Activated T-helper 1 cell treated with Interleukin-2 at 50 U/mL for 16 hours (primary cell): Measurements from ENCODE around the gene FGF19.

ENCODE experiments used
- DNase-seq: peaks from one replicate; pipeline ENCODE4 v3.0.0-alpha.2; 2020; ENCODE audit warnings: low read depth

The FGF19 gene, protein sequence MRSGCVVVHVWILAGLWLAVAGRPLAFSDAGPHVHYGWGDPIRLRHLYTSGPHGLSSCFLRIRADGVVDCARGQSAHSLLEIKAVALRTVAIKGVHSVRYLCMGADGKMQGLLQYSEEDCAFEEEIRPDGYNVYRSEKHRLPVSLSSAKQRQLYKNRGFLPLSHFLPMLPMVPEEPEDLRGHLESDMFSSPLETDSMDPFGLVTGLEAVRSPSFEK

DNA sequence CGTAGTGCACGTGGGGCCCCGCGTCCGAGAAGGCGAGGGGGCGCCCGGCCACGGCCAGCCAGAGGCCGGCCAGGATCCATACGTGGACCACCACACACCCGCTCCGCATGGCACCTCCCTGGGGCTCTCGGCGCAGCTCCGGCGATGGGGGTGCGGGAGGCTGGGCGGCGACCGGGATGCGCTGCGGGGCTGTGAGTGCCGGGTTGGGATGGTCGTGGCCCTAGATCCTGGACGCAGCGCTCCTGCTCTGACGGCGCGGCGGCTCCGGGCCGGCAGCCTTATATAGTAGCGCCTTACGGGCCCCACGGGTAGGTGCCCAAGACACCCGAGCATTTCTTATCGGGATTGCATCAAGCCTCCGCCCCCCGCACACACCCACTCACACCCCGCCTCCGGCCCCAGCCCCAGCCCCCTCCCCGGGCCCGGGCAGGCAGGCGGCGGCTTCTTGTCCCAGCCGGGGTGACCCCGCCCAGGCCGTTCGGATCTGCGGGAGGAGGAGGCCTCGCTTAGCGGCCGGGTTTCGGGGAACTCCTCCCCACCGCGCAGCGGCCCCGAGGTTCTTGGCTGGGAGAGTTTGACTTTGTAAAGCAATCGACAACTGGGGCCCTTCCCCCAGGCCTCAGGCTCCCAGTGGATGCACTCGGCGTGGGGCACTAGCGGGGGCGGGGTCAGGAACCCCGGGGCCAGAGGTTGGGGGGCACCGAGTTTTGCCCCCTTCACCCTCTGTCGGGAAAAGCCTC is at the start of gene FGF19:
FGF19 (minus strand) TSS at position 255 of the 740 bp plus-strand sequence; CDS start at position 109, 146 bp downstream.
- DNase-seq, result no peak

DNA sequence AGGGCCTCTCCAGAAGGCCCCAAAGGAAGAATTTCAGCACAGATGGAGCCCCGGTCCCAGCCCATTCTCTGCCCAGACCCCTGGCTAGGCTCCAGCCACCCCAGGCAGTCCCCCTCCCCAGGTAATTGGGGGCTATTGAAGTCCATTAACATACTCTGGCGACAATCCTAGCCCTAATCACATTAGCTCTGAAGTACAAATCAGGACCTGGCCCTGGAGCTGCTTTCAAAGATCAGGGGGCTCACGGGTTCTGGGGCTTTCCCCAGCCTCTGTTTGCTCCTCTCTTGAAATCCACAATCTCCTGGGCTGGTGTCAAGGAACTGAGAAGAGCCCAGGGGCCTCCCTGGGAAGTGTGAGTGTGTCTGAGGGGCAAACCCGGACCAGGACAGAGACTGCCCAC is 49.1 kb upstream of the FGF19 start:
- DNase-seq, result no peak

DNA sequence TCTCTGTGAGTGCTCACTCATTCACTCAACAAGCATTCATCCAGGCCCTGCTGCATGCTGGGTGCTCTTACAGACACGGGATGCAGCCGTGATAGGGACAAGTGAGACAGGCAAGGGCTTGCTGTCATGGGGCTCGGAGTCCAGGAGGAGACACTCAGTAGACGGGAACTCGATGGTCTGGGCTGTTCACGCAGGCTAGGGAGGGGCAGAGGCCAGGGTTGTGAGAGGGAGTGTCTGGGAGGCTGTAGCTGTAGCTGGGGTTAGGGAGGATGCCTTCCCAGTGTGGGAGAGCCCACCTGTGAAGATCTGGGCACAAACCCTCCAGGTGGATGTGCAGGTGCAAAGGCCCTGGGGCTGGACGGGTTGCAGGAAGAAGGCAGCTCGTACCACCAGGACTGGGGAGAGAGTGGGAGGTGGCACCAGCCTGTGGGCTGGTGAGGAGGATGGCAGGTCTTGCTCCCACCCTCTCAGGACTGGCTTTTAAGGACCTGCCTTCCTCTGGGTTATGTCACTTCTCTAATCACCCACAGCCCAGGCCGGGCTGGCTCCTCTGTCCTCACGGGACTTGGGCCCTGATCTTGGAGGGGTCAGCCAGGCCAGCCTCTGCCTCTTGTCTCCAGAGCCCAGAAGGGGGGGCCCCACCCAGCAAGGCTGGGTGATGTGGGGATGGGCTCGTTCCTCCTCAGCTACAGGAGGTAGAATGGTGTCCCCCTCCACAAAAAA is 47.2 kb upstream of the FGF19 start:
- DNase-seq, result no peak

DNA sequence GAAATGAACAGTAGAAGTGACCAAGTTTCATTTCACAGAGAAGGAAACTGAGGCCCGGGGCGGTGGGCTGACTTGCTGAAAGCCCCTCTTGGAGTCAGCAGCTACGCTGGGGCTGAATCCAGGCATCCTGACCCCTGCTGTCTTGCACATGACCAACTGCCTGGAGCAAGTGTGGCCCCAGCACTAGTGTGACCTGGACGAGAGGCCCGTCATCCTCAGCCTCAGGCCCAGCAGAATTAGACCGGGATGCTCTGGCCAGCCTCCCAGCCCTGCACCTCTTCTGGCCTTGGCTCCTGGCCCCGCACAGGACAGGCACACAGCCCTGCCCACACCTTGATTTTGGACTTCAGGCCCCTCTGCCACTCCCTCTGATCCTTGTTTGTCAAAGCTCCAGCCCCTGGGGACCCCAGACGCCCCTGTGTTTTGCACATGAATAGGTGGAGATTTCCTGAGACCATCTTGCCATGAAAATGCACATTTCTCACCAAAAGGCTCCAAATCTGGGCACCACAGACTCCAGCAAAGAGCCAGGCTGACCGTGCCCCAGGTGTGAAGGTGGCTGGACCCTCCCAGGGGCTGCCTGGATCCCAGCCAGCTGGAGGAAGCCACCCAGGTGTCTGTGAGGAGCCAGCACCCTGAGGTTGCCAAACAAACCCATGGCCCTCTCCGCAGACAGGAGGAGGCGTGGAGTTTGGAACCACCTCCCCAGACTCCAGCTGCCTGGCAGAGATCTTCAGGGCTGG is 46.5 kb upstream of the FGF19 start:
- DNase-seq, result no peak

DNA sequence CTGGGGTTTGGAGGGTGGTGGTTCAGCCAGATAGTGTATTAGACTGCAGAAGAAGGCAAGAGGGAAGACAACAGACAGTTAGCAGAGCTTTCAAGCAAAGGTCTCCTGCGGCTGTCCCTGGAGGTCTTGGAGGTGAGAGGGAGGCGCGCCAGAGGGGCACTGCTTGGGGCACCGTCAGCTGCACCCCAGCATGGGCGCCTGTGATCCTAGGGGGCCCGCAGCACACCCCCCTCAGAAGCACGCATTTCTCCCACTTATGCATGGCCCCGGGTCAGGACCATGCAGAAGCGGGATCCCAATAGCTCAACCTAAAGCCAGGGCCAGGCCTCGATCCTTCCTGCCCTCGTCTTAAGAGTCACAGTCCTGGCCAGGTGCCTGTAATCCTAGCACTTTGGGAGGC is 44.8 kb upstream of the FGF19 start:
- DNase-seq, result no peak

DNA sequence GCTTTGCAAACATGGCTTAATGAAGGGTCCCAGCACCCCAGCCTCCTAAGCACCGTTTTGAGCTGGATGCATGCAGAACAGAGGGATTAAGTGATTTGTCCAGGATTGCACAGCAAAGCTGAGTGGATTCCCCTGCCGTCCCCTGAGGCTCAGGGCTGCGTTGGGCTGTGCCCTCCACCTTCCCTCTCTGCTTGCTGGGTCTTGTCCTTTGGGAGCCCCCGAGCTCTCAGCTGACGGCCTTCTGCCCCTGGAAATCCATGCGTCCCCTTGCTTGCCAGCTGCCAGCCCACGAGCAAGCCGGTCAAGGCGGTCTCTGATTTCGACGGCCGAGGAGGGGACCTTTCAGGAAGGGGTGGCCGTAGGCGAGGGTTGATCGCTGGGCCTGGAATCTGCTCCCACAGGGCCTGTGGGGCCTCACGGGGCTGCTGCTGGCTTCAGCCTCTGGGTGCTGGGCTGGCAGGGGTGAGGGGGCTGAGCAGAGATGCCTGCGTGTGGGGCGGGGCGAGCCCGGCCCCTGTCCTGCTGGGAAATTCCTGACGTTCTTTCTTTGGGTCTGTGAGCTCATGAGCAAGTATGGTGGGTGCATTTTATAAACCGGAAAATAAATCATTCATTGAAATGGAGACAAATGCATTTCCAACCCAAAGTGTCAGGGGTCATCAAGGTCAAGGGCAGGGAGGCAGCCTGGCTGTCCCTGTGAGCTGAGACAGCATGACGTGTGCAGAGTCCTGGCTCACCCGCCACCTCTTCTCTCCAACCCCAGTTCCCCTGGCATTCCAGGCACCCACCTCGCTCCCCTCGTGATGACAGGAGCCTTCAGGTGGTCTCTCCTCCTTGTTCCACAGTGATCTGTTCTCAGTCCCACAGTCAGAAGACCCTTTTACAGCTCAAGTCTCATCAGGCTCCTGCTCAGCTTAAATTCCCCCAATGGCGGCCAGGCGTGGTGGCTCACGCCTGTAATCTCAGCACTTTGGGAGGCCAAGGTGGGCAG is 43.2 kb upstream of the FGF19 start:
- DNase-seq, result no peak

DNA sequence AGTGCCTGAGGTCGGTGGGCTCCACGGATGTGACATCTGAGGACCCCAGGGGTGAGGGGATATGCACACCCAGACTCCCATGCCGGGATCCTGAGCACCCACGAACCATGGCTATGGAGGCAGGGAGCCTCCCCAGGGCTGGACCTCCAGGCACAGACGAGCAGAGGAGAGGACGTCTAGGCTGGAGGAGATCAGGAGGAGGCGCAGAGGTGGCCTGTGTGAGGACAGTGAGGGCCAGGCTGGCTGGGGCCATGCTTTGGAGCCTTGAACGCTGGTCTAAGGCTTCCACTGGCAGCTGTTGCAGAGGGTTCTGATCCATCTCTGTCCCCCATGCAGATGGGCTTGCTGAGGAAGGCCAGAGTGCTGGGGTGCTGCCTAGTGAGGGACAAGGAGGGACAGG is 42.3 kb upstream of the FGF19 start:
- DNase-seq, result no peak

DNA sequence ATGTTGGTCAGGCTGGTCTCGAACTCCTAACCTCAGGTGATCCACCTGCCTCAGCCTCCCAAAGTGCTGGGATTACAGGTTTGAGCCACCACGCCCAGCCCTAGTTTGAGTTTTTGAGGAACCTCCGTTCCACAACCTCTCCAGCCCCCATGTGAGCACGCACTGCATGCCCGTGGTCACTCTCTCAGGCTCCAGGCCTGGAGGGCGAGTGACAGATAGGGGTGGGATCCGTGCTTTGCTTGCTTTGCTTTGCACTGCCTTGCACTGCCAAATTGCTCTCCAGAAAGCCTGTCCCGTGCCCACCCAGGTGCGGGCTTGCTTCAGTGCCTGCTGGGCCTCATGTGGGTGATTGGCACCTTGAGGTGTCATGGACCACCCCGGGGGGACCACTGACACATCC is 41.4 kb upstream of the FGF19 start:
- no peak for DNase-seq

DNA sequence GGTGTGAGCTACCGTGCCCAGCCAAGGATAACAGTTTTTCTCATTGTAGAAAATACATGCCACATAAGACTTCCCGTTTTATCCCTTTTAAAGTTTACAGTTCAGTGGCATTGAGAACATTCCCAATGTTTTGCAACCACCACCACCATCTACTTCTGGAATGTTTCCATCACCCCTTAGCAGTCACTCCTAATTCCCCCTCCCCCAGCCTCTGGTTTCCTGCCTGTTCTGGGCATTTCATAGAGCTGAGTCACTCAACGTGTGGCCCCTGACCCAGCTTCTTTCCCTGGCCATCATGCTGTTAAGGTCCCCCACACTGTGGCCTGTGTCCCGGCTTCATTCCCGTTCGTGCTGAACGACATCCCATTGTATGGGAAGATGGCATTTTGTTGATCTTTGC is 40.6 kb upstream of the FGF19 start:
- no peak for DNase-seq

DNA sequence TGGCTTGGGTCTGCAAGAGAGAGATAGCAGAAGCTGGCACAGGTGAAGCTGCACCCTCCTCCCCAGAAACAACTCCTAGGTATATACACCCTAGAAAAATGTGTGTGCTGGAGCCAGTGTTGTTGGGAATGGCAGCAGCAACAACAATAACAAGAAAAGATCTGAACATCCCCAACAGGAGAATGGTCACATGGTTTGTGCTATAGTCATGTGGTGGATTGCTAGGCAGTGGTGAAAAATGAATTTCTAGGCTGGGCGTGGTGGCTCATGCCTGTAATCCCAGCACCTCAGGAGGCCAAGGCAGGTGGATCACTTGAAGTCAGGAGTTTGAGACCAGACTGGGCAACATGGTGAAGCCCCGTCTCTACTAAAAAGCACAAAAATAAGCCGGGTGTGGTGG is 31.0 kb upstream of the FGF19 start:
- no peak for DNase-seq

DNA sequence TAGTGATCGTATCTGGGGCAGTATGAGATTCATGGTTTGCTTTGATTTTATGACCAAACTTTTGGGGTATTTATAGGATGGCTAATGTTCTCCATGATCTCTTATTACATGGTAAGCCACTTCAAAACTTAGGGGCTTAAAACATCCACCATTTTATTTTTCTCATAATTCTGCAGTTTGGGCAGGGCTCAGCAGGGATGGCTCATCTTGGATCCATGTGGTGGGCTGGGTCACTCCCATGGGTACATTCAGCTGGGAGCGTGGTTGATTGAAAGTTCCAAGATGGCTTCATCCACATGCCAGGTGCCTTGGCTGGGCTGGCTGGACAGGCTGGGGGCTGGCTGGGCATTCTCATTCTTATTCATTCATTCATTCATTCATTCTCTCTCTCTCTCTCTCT is 30.5 kb upstream of the FGF19 start:
- DNase-seq, result no peak

DNA sequence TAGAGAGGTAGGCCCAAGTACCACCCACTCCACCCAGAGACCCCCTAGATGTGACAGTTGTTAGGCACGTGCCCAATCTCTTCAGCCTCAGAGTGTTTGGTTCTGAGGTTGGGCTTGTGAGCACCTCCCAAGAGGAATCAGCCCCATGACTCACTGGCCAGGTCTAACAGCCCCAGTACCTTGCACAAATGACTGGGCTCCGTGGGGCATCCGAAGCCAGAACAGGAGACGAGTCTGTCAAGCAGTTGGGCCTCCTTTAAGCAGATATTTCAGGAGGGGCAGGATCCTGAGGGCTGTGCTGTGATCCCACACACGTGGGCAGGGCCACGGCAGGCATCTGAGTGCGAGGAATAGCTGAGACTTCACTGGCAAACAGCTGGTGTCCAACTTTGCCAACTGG is 29.1 kb upstream of the FGF19 start:
- DNase-seq, result no peak

DNA sequence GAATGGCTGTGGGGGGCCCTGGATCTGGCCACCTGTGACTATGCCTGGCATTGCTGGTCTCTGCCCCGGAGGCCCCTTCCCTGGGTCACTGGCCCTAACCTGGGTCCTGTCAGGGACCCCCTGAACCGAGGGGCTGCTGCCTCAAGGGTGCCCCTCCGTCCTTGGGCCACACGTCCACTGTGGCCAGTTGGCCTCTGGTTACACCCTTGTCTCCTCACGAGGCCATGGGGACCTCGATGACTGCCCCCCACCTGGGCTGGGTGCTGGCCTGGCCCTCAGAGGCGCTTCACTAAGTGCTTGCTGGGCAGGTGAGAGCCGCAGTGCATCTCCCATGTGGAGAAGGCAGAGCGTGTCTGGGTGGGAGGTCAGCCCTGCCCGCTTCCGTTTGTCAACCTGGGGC is 27.3 kb upstream of the FGF19 start:
- no peak for DNase-seq

DNA sequence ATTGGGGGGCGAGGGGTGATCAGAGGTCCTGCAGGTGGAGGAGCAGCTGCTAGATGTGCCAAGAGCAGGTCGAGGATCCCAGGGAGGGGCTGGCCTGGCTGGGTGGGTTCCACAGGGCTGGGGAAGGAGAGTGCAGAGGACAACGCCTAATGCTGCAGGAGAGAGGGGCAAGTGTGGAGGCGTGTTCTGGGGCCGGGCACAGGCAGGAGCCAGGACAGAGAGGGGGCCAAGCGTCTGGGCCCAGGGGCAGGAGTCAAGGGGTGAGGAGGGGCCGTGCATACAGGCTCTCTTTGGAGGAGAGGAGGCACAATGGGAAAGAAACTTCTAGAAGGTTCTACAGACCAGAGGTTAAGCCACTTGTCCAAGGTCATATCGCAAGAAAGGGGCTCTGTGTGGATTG is 26.7 kb upstream of the FGF19 start:
- no peak for DNase-seq

DNA sequence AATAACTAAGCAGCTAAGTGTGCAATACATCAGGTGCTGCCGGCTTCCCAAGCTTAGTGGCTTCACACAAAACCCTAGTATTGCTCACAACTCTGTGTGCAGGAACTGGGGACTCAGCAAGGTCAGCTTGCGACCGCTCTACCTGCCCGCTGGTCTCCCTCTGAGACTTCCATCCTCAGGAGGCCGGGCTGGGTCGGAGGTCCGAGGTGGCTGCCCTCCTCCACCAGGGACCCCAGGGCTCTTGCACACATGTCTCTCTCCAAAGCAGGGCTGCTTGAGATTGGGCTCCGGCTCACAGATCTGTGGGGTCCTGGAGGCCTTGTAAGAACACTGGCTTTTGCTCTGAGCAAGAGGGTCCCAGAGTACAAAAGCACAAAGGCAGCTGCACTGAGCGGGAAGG is 25.4 kb upstream of the FGF19 start:
- no peak for DNase-seq

DNA sequence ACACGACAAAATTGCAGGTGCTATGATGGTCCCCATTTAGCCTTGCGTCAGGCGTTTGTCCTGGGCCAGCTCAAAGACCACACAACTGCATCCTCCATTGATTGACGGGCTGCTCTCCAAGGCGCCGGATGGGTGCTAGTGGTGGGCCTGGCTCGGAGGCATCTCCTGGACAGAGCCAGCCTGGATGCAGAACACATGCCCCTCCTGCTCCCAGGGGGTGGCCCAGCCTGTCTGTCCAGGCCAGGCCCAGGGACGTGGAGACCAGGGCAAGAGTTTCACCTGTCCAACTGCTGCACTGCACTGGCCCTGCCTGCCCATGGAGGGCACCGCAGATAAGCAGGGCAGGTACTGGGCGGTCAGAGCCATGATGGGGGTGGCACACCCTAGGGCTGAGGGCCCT is 23.4 kb upstream of the FGF19 start:
- DNase-seq, result no peak

DNA sequence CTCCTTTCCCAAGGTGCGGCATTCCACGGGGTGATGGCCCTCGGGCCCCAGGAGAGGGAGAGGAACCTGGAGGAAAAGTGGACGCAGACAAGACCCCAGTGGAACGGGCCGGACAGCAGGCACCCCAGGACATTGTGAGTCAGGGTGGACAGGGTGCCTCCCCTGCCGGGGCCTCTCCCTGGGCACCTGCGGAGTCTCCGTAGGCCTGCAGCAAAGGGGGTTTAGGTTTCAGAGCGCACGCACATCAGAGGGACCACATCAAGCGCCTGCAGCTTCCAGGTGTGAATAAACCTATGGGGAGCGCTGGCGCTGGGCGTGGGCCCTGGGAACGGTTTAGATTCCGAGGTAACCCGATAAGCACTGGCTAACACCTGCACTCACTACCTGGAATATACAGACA is 22.7 kb upstream of the FGF19 start:
- no peak for DNase-seq

DNA sequence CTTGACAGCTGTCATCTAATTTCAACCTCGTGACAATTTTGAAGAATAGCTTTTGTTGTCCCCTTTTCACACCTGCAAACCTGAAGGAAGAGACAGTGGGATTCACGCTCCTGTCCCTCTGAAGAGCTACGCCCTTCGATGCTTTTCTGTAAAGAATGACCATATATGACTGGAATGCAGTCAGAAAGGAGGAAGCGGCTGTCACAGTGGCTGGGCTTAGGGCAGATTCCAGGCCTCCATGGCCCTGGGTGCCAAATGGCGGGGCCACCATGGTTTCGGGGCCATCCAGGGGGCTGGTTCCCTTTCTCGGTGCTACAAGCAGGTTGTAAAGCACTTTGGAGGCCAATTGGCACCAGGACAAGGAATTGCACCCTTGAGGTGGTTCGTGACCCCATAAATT is 22.2 kb upstream of the FGF19 start:
- no peak for DNase-seq

DNA sequence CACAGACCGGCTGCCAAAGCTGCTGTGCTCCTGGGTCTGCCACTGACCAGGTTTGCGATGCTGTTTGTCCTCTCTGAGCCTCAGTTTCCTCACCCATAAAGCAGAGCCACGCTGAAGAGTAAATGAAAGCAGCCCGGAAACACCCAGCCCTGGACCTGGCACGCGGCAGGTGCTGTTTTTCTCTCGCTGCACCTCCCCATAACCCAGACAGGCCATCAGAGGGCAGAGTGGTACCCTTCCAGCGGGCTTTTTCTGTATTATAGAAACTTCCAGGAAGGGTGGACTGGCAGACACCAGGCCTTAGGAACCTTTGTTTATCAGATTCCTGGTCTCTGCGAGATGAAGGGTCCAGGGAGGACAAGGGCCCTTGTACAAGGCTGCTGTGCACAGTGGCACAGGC is 17.9 kb upstream of the FGF19 start:
- DNase-seq, result no peak

DNA sequence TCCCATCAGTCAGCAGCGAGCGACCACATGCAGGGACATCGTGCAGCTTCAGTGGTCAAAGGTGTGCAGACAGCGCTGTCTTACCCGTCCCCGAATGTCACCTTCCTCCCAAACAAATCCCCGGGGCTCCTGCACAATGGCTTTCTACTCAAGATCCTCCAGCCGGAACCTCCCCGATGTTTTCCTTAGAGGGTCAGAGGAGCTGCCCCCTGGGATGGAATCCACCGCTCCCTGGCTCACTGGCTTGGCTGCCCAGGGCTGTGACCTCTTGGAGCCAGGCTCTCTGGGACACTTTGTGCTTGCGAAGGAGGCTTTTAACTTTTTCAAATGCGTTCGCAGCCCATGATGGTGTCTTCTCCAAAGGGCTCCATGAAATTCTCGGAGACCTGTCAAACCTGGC is 17.3 kb upstream of the FGF19 start:
- DNase-seq, result no peak

DNA sequence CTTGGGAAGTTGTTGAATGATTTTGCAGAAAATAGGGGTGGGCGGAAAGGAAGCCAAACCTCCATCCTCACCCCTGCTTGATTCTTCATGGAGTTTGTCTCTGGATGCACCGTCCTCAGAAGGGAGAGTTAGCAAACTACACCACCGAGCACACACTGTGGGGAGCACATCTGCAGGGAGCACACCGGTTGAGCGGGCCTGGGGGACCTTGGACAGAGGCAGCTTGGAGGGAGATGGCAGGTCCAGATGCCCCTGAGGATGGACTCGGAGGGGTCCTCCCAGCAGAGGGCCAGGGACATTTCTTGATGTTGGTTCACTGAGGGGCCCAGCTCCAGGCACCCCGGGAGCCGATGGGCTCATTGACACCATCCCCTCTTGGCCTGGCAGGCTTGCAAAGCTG is 15.1 kb upstream of the FGF19 start:
- DNase-seq, result no peak

DNA sequence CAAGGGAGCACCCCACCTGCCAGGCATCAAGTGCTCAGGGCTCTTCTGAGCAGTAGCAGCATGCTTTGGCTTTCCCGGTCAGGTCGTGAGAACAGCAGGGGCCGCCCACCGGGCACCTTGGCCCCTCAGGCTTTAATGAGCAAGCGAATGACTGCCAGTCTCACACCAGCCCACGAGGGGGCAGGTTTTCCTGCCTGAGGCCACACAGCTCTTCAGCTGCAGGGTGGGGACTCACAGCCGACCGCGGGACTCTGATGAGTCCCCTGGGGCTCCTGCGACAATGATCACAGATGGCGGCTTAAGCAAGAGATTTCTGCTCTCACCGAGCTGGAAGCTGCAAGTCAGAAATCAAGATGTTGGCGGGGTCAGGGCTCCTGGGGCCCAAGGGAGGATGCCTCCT is 14.3 kb upstream of the FGF19 start:
- no peak for DNase-seq
